Mesenchymal stem cell (in vitro differentiated cells and primary cell): ENCODE data around the gene PRR18.

Source experiments
- DNase-seq: peaks from one replicate; pipeline ENCODE4 v3.0.0-alpha.2; 2013
- H2AFZ ChIP-seq: one replicate; pipeline ENCODE4 v1.6.1; 2013; ENCODE audit warnings: low read depth, mild to moderate bottlenecking, control low read depth, inconsistent platforms, low read length, moderate library complexity
- H2AK5ac ChIP-seq: 2 replicates; pipeline ENCODE4 v1.6.1; 2013; ENCODE audit warnings: low read length, moderate library complexity, mild to moderate bottlenecking, inconsistent platforms; ENCODE audit not compliant: severe bottlenecking
- H2BK120ac ChIP-seq: one replicate; pipeline ENCODE4 v1.6.1; 2013; ENCODE audit warnings: low read depth, mild to moderate bottlenecking, inconsistent platforms, low read length, moderate library complexity
- H2BK12ac ChIP-seq, 2 experiments: one replicate each; pipeline ENCODE4 v1.6.1; 2013; ENCODE audit warnings: inconsistent platforms in 2 of 2, low read length in 2 of 2, mild to moderate bottlenecking in 2 of 2, moderate library complexity in 2 of 2, control low read depth in 1 of 2
- H2BK15ac ChIP-seq: one replicate; pipeline ENCODE4 v1.6.1; 2013; ENCODE audit warnings: mild to moderate bottlenecking, low read depth, inconsistent platforms; ENCODE audit not compliant: poor library complexity, severe bottlenecking
- H2BK5ac ChIP-seq: 2 replicates; pipeline ENCODE4 v1.6.1; 2013; ENCODE audit warnings: low read depth, mild to moderate bottlenecking, low read length, control low read depth, inconsistent platforms; ENCODE audit not compliant: poor library complexity, severe bottlenecking
- H3K14ac ChIP-seq, 2 experiments: one replicate each; pipeline ENCODE4 v1.6.1; 2013; ENCODE audit warnings: inconsistent platforms in 2 of 2, low read length in 2 of 2, control low read depth in 1 of 2, mild to moderate bottlenecking in 1 of 2, moderate library complexity in 1 of 2
- H3K18ac ChIP-seq, 2 experiments: one replicate each; pipeline ENCODE4 v1.6.1; 2013; ENCODE audit warnings: inconsistent platforms in 2 of 2, low read length in 2 of 2, control low read depth in 1 of 2, low read depth in 1 of 2, mild to moderate bottlenecking in 1 of 2
- H3K23ac ChIP-seq, 2 experiments: one replicate each; pipeline ENCODE4 v1.6.1; 2013; ENCODE audit warnings: inconsistent platforms in 2 of 2, low read length in 2 of 2, mild to moderate bottlenecking in 2 of 2, moderate library complexity in 2 of 2, control low read depth in 1 of 2
- H3K27ac ChIP-seq: 2 replicates; pipeline ENCODE4 v1.5.1; 2013; ENCODE audit warnings: mild to moderate bottlenecking, moderate library complexity, low read length, control low read depth, inconsistent platforms; ENCODE audit not compliant: poor library complexity, severe bottlenecking
- H3K27me3 ChIP-seq, 2 experiments: 2 replicates each; pipeline versions ENCODE4 v1.6.1 to v1.7.0; 2013; ENCODE audit warnings: low read length in 2 of 2, mild to moderate bottlenecking in 2 of 2, moderate library complexity in 2 of 2, control low read depth in 1 of 2, inconsistent platforms in 1 of 2; ENCODE audit not compliant: control insufficient read depth in 1 of 2, insufficient read depth in 1 of 2
- H3K36me3 ChIP-seq, 2 experiments: 2 replicates each; pipeline versions ENCODE4 v1.6.1 to v1.7.0; 2013; ENCODE audit warnings: low read length in 2 of 2, control low read depth in 1 of 2, inconsistent platforms in 1 of 2, low read depth in 1 of 2, mild to moderate bottlenecking in 1 of 2; ENCODE audit not compliant: insufficient read depth in 2 of 2, control insufficient read depth in 1 of 2
- H3K4ac ChIP-seq, 2 experiments: one replicate each; pipeline ENCODE4 v1.6.1; 2013; ENCODE audit warnings: inconsistent platforms in 2 of 2, low read length in 2 of 2, mild to moderate bottlenecking in 2 of 2, moderate library complexity in 2 of 2, control low read depth in 1 of 2, low read depth in 1 of 2
- H3K4me1 ChIP-seq: 2 replicates; pipeline ENCODE4 v1.6.1; 2013; ENCODE audit warnings: low read depth, low read length, control low read depth; ENCODE audit not compliant: control insufficient read depth, insufficient read depth
- H3K4me2 ChIP-seq: 2 replicates; pipeline ENCODE4 v1.6.1; 2013; ENCODE audit warnings: low read length, mild to moderate bottlenecking, inconsistent platforms; ENCODE audit not compliant: poor library complexity, severe bottlenecking
- H3K4me3 ChIP-seq, 2 experiments: 2 replicates each; pipeline versions ENCODE4 v1.5.1 to v1.7.0; 2013; ENCODE audit warnings: low read length in 2 of 2, mild to moderate bottlenecking in 2 of 2, control low read depth in 1 of 2, low read depth in 1 of 2; ENCODE audit not compliant: insufficient read depth in 1 of 2
- H3K79me1 ChIP-seq: replicated peaks from 2 replicates; pipeline ENCODE4 v1.6.1; 2013; ENCODE audit warnings: mild to moderate bottlenecking, control low read depth, low read length, inconsistent platforms; ENCODE audit not compliant: poor library complexity, severe bottlenecking
- H3K9ac ChIP-seq: 2 replicates; pipeline ENCODE4 v1.7.0; 2013; ENCODE audit warnings: mild to moderate bottlenecking, low read length, moderate library complexity
- H3K9me3 ChIP-seq: 2 replicates; pipeline ENCODE4 v1.7.0; 2013; ENCODE audit warnings: mild to moderate bottlenecking, low read length; ENCODE audit not compliant: control insufficient read depth
- H4K8ac ChIP-seq: one replicate; pipeline ENCODE4 v1.6.1; 2013; ENCODE audit warnings: inconsistent platforms, mild to moderate bottlenecking, low read length, moderate library complexity
- H4K91ac ChIP-seq: one replicate; pipeline ENCODE4 v1.6.1; 2013; ENCODE audit warnings: mild to moderate bottlenecking, low read length, inconsistent platforms
- WGBS: methylation state at CpG from one replicate; pipeline ENCODE4 v1.1.7; 2013; ENCODE audit warnings: mixed read lengths; 5-methylcytosine and 5-hydroxymethylcytosine counted together

The PRR18 gene

GRCh38 chr6:166334878-166335277, 26.7 kb upstream of the PRR18 start:
- H3K4me2 ChIP-seq: no peak overlapping the region
- H2AFZ ChIP-seq: no peak overlapping the region
- H4K91ac ChIP-seq: no peak overlapping the region
- H2AK5ac ChIP-seq: no peak overlapping the region
- no peaks in the 10 kb centered on the region for H3K27me3 ChIP-seq
- no peak overlapping the region for H3K14ac ChIP-seq
- no peaks in the 10 kb centered on the region for H3K9me3 ChIP-seq
- H3K4ac ChIP-seq: no peak overlapping the region
- H3K4me3 ChIP-seq: no peak overlapping the region
- H3K9ac ChIP-seq: no peak overlapping the region
- H2BK120ac ChIP-seq: no peak overlapping the region
- no peak overlapping the region for H3K27ac ChIP-seq
- no peak overlapping the region for H3K18ac ChIP-seq
- DNase-seq: no peak
- H3K4me1 ChIP-seq: peaks cover 13% of the 10 kb centered on the region
- H3K36me3 ChIP-seq: peaks cover 30 to 43% of the 10 kb centered on the region in 2 experiments
- no peak overlapping the region for H2BK12ac ChIP-seq
- no peak overlapping the region for H2BK15ac ChIP-seq
- H3K79me1 ChIP-seq: peaks cover 23% of the 10 kb centered on the region
- H2BK5ac ChIP-seq: no peak overlapping the region
- whole genome bisulfite sequencing: 94% methylated on average over 8 of the region's 8 CpGs
- no peak overlapping the region for H3K23ac ChIP-seq
- H4K8ac ChIP-seq: no peak overlapping the region

DNA sequence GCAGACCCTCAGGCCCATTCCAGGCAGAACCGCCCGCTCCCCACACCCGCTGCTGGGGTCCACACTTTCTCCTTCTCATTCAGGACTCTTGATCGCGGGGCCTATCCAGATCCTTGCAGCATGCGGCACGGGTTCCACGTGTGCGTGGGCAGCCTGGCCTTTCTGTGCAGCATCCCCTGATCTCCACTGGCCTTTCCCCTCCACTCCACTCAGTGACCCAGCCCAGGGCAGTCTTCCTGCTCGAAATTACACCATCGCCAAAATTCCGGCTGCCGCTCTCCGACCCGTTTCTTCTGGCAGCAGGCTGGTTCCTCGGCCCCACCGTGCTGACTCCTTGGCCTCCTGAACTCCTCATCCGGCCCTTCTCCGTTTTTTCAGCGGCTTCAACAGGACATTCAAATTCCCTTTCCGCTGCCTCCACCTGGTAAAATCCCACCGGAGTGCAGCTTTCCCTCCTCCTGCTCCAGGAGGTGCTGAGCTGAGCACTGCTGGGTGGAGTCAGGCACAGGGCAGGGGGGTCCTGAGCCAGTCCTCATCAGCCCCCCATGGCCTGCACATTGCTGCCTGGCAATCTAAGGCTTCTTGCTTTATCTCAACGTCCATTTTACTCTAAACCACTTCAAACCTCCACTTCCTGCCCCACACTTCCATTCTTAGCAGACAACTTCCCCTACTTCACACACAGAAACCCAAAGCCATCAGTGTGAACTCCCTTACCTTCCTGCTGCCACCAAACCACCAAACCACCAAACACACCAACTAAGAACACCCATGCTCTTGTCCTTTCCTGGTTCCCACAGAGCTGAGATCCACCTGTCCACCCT, 25.2 kb upstream of the PRR18 start:
- DNase-seq: no peak
- H4K91ac ChIP-seq: no peak overlapping the region
- no peak overlapping the region for H3K4me3 ChIP-seq
- no peak overlapping the region for H3K18ac ChIP-seq
- H3K27me3 ChIP-seq: no peaks in the 10 kb centered on the region
- no peak overlapping the region for H2BK15ac ChIP-seq
- H3K79me1 ChIP-seq: peaks cover 28% of the 10 kb centered on the region
- H2BK12ac ChIP-seq: no peak overlapping the region
- H3K27ac ChIP-seq: no peak overlapping the region
- no peak overlapping the region for H2AK5ac ChIP-seq
- no peak overlapping the region for H3K4ac ChIP-seq
- 93% methylated on average over 23 of the region's 23 CpGs for WGBS
- no peak overlapping the region for H3K4me2 ChIP-seq
- H3K9ac ChIP-seq: no peak overlapping the region
- H2BK120ac ChIP-seq: no peak overlapping the region
- no peak overlapping the region for H2AFZ ChIP-seq
- H2BK5ac ChIP-seq: no peak overlapping the region
- peaks cover 34 to 53% of the 10 kb centered on the region in 2 experiments for H3K36me3 ChIP-seq
- peaks cover 12% of the 10 kb centered on the region for H3K4me1 ChIP-seq
- no peak overlapping the region for H3K23ac ChIP-seq
- H3K9me3 ChIP-seq: no peaks in the 10 kb centered on the region
- peak overlapping the region in 1 of 2 experiments; percentile 21 for H3K14ac ChIP-seq
- H4K8ac ChIP-seq: no peak overlapping the region

DNA sequence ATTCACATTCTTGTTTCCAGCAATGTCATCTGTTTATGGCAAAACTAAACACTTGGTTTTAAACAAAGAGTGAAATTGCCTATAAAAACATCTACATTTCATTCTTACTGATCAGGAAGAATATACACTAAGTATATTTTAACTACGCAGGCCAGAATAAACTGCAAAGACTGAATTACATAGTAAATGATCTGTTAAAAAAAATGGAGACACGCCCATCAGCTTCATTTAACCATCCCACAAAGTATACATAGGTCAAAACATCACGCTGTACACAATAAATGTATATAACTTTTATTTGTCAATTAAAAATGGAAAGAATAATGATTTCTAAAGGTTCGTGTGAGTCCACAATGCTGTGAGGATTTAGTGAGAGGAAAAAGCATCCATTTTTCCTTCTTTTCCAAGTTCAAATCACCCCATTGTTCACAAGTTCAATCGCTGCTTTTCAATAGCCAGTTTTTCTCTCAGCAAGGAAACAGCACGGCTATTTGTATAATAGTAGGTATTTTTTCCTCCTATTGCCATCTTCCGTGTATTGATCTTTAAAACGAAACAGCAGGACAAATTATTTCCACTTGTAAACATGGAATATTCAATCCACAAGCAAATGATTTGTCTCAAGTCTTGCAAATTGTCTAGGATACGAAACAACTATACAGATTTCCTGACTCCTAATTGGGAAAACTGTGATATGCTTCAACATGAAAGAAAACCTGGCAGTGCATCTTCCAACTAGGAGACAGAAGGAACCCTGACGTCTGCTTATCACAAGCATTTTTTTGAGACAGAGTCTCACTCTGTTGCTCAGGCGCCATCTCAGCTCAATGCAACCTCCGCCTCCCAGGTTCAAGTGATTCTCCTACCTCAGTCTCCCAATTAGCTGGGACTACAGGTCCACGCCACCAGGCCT, 23.6 kb upstream of the PRR18 start:
- H3K4me2 ChIP-seq: no peak overlapping the region
- no peak overlapping the region for H4K8ac ChIP-seq
- H2BK12ac ChIP-seq: no peak overlapping the region
- no peak overlapping the region for H4K91ac ChIP-seq
- H2BK15ac ChIP-seq: no peak overlapping the region
- no peak for DNase-seq
- no peaks in the 10 kb centered on the region for H3K27me3 ChIP-seq
- H3K18ac ChIP-seq: no peak overlapping the region
- H3K4me3 ChIP-seq: no peak overlapping the region
- no peak overlapping the region for H3K9ac ChIP-seq
- no peak overlapping the region for H3K27ac ChIP-seq
- WGBS: 93% methylated on average over 8 of the region's 13 CpGs
- H2BK120ac ChIP-seq: no peak overlapping the region
- H3K14ac ChIP-seq: no peak overlapping the region
- no peak overlapping the region for H3K4ac ChIP-seq
- no peak overlapping the region for H2BK5ac ChIP-seq
- H3K4me1 ChIP-seq: peaks cover 8% of the 10 kb centered on the region
- no peak overlapping the region for H3K23ac ChIP-seq
- no peak overlapping the region for H2AFZ ChIP-seq
- no peaks in the 10 kb centered on the region for H3K9me3 ChIP-seq
- no peak overlapping the region for H2AK5ac ChIP-seq
- peaks cover 33 to 53% of the 10 kb centered on the region in 2 experiments for H3K36me3 ChIP-seq
- H3K79me1 ChIP-seq: peaks cover 29% of the 10 kb centered on the region

DNA sequence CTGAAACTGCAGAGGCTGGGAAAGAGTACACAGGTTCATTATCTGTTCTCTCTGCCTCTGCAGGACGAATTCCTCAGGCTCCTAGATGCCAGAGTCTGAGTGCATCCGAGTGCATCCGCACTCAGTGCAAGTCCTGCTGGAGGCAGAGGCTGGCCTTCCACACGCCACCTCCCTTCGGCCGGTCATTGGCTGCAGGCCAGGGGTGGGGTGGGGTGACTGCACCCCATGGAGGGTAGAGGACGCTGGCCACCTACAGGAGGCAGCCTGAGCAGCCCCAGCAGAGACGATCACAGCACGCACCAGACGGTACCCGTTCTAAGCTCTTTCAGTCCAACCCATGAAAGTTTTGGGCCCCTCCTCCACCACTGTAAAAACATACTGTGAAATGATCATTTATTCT, 22.4 kb upstream of the PRR18 start:
- H3K9me3 ChIP-seq: no peaks in the 10 kb centered on the region

More for the DNA sequence above, 22.4 kb upstream of the PRR18 start:
- no peak overlapping the region for H2BK15ac ChIP-seq
- H2AFZ ChIP-seq: no peak overlapping the region
- no peak overlapping the region for H2BK12ac ChIP-seq
- peak overlapping the region; percentile 63 for H3K4me2 ChIP-seq
- no peak overlapping the region for H2BK5ac ChIP-seq
- peaks cover 36 to 54% of the 10 kb centered on the region in 2 experiments for H3K36me3 ChIP-seq
- no peak overlapping the region for H3K18ac ChIP-seq
- H2AK5ac ChIP-seq: no peak overlapping the region
- no peak overlapping the region for H3K14ac ChIP-seq
- no peak overlapping the region for H4K91ac ChIP-seq
- H2BK120ac ChIP-seq: no peak overlapping the region
- H3K27ac ChIP-seq: peak overlapping the region; percentile 54
- H3K23ac ChIP-seq: no peak overlapping the region
- H3K27me3 ChIP-seq: no peaks in the 10 kb centered on the region
- peak overlapping the region; percentile 36 for H3K9ac ChIP-seq
- H3K4me1 ChIP-seq: peaks cover 8% of the 10 kb centered on the region
- no peak overlapping the region for H3K4me3 ChIP-seq
- peaks cover 35% of the 10 kb centered on the region for H3K79me1 ChIP-seq
- WGBS: 75% methylated on average over 8 of the region's 11 CpGs
- H3K4ac ChIP-seq: no peak overlapping the region
- H4K8ac ChIP-seq: peak overlapping the region; percentile 78
- peak; percentile 40 for DNase-seq
